G401.6 (cell line): Measurements from ENCODE around the gene COL25A1.
"Not testable (repeated sequence)": the region's sequence is repeated elsewhere in the genome, so short reads cannot be mapped to it uniquely, and the experiment has no call there.

ENCODE experiments used
- FAIRE-seq: peaks from 2 replicates; lab custom pipeline; 2012; peaks lifted over from hg19 to GRCh38; lab: Jason Lieb, UNC

The COL25A1 gene

DNA sequence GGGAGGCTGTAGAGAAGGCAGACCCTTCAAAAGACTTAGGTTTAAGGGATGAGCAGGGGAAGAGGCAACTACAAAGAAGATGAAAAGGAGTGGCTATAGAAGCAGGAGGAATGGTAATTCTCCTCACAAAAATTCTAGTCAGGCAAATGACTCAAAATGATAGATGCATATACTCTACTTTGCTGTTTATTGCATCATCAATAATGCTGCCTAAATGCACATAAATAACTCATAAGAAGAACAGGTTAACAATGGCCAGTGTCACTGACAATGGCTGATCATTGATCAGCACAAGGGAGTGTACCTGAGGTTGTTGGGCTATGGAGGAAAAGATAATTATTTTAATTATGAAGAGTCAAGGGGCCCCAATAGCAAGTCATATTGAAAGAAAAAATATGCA is 354.9 kb downstream of the COL25A1 start:
- FAIRE-seq, result no peak

DNA sequence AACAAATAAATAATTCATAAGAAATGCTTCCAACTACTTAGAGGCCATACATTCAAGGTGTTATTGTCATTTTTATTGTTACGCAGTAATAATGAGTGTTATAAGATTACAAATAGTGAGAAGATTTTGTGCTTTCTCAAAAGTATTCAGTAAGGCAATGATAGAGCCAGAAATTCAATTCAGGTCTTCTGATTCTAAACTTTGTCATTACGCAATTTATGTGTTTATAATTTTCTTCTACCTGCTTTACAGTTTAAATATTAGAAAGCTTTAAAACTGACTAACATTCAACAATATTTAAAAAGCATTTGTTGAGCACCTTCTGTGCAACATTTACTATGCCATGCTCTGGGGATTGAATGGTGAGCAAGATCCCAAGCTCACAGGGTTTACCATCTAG is 356.2 kb downstream of the COL25A1 start:
- FAIRE-seq, result no peak

DNA sequence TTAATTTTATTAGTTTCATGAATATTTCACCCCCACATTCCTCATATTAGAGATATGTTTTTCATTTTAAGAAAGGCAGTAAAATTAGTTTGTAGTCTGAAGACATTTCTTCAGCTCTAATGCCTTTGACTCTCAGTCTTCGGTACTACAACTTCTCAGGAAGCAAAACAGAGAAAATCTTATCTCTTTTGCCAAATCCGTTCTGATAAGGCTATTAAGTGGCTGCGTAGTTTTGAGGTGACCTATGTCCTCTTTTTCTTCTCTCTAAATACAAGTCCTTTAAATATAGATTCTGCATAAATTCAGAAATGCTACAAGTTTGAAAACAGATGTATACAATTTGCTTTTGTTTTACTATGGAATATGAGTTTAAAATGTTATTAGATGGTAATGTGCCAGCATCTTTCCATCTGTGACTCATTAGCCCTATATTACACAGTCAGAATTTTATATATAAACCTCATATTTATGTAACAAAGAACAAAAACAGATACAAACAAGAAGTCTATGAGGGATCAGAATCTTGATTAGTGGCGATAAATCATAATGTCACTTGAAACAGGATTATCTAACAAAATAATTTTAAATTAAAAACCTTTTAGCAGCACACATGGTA is 358.4 kb downstream of the COL25A1 start:
- no peak for FAIRE-seq

DNA sequence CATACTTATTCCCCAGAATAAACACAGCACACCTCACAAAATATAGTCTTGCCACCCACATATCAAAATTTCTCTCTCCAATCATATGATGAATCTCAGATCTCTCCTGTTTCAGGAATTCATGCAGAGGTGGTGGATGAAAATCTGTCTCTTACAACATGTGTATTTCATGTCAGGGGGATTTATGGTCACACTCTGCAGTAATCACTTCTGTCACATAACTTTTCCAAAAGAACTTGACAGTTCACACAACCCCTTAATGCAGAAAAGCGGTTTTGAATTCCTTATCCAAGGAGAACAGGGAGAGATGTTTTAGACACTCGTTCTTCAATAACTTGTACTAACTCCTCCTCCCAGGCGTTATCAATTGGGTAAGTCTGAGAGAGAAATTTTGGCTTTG is 359.1 kb downstream of the COL25A1 start:
- no peak for FAIRE-seq

DNA sequence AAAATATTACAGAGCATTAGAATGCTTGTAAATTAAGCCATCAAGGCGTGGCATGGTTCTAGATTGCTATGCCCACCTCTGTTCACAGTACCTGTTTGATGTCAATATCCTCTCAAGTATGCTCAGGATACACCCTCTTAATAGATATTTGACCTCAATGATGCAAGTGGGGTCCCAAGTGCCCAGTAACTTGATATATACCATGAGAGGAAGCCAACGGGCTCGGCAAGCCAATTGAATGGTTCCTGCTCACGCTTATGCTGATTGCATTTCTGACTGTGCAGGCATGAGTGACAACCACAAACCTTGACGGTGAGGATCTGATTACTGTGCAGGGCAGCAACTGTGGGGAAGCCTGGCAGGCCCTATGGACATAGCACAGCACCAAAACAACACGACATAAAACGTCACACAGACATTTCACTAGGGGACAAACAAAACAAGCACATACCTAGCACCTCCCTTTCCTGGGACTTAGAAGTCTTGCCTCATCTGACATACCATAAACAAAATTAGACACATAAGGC is 360.5 kb downstream of the COL25A1 start:
- no peak for FAIRE-seq

DNA sequence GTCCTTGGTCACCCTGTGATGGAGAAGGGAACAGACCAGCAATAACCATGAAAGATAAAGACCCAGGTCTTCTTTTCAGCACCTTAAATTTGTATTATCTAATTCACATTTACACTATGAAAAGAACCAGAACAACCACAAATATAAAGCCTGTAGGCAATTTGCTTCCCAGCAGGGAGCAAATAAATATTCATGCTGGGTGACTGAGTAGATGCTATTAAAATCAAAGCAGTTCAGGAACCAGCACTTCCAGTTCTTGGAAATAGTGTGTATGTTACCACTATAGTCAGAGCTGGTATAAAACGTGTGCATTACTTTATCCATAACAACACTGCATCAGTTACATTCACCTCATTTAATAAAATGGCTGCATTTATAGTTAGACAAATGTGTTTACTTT is 361.8 kb downstream of the COL25A1 start:
- FAIRE-seq, result no peak

DNA sequence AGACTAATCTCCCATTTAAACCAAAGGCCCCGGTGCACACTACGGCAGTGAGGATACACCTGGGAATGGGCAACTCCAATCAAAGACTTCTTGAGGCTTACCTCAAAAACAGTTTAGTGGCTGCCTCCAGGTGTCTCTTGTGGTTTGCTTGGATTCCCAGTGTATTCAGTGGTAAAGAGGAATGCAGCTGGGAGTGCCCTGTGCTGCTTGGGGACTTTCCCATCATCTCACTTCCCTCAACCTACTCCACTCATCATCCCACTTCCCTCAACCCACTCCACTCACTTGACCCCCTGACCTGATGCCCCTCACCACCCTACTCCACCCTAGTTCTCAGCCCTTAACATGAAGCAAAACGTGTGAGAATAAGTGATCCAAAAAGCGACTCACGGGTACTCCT is 362.3 kb downstream of the COL25A1 start:
- no peak for FAIRE-seq

DNA sequence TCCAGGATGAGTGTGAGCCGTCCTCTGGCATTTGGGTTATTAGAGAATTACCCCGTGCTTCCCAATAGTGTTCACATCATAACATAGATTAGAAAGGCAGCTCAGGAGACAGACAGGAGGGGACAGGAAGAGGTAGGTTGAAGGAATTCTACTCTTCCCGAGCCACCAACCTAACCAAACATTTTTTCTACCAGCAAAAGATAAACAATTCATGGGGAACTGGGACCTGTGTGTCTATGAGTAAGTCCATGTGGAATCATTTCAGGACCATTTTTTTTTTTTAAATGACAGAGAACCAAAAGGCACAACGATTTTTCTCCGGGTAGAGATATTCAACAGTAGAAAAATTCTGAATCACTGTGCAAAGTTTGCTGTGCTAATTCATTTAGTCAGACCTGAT is 365.4 kb downstream of the COL25A1 start:
- no peak for FAIRE-seq

DNA sequence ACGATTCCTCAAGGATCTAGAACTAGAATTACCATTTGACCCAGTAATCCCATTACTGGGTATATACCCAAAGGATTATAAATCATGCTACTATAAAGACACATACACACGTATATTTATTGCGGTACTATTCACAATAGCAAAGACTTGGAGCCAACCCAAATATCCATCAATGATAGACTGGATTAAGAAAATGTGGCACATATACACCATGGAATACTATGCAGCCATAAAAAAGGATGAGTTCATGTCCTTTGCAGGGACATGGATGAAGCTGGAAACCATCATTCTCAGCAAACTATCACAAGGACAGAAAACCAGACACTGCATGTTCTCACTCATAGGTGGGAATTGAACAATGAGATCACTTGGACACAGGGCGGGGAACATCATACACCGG is 368.5 kb downstream of the COL25A1 start:
- not testable (repeated sequence) for FAIRE-seq

DNA sequence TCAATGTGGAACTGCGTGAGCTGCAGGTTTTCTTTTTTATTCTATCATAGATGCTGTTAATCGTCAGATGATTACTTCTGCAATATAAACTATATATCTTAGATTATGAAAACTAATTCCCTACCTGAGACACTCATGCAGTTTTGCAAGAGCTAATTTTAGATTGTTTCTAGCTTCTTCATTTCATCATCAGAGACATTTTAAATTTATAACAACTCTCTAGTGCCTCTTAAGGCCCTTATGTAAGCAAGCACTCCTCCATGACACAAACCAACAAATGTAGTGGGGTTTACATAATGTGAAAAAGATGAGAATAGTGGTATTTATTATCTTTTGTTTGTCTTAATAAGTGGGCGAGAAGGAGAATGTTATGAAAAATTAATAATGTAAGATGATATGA is 369.4 kb downstream of the COL25A1 start:
- FAIRE-seq, result no peak

DNA sequence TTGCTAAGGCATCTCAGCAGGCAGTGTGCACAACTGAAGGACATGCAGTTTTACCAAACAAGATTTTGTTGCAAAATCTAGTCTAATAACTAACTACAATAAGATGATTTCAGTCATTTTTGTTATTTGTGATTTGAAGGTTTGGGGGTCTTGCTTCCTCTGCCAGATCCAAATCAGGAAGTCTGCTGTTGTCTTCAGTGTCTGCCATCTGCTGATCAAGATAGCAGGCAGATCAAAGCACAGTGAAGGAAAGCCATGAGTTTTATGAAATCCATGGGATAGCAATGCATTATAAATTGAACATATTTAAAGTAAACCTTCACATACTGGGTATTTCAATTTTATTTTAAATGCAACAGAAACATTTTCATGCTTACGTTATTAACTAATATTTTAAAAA is 370.5 kb downstream of the COL25A1 start:
- FAIRE-seq, result no peak

DNA sequence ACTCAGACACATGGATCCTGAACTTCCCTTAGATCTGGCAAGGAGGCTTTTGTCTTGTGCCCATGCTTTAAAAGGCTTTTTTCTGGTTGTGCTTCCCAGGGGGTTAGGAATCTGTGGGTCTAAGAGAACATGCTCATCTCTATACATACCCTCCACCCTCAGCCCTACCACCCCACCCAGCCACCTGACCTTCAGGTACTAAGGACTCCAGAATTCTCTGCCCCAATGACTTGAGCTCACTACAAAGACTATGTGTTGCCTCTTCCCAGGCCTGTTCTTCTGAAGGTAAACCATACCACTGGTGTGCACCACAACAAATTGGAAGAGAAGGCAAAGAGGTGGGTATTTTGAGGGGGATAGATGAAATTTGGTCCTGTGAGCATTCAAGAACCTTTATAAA is 372.3 kb downstream of the COL25A1 start:
- FAIRE-seq, result no peak

DNA sequence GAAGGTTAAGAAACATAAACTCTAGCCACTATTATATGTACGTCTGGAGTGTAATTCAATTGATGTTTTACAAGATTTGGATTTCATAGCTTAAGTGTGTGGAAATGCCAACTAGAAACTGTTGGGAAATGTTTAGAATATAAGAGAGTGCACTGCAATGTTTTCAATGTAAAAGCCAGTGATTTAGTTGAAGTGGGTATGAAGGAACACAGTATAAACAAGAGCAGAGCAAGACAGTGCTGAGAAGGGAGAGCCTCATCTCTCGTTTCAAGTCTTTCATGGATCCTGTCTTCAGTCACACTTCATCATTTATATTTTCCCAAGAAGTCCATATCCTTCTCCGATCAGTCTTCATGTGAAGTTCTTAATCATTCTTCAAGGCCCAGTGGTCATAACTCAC is 375.7 kb downstream of the COL25A1 start:
- FAIRE-seq, result no peak

DNA sequence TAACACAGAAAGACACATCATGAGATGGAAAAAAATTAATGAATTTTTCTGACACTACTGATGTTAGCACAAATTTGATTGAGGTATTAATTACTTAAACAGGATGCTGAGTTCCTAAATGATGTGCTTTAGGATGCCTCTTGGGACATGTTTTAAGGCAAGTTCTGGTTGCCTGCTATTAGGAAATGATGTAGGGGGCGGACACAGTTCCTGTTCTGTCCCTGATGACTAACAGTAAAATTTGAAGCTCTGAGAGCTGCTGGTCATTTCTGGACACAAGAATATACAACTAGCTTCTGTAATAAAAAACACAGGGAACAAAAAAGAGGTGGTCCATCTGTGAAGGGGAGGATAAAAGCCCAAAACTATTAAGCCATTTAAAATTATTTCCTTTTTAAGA is 376.4 kb downstream of the COL25A1 start:
- FAIRE-seq, result no peak

DNA sequence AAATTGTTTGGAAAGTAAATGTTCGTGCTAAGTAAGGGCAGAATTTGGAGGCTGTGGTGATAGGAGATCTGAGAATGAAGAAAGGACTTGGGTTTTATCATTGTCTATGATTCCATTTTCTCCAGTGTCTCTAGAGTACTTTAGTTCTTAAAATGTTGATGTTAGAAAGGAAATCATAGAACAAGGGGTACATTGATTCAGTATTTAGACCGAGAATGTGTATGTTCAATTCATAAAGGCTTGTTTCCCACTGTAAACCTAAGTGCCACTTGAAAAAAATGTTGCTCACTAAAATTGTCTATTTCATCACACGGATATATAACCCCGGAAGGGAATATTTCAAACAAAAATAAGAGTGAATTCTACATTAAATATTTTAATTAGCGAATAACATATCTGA is 380.3 kb downstream of the COL25A1 start:
- no peak for FAIRE-seq

DNA sequence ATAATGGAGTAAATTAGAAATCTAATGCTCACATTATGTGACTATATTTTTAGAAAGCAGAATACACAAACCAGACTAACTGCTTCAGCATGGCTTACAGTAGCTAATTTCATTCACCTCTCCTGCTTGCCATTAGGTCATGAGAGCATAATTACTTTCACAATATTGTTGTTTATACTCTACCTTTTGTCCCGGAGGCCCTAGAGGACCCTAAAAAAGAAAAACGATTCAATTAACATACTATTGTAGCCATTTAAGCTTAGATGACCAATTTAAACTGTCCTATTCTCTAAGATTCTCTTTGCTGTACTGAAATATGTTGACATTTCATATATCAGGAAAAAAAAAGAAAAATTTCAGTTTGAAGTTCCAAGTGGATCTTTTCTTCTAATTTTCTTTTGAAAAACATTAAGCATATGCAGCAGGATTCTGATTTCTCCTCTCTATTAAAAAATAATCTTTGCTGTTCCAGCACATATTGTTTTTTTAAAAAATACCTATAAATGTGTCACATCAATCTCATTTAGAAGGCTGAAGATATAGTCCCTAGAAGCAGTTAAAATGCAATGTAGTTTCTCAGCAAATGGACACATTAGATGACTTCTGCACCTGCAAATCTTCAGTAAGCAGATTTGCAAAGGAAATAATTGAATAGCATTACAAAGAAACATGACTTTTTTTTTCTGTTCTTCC is 381.9 kb downstream of the COL25A1 start:
- FAIRE-seq, result no peak

DNA sequence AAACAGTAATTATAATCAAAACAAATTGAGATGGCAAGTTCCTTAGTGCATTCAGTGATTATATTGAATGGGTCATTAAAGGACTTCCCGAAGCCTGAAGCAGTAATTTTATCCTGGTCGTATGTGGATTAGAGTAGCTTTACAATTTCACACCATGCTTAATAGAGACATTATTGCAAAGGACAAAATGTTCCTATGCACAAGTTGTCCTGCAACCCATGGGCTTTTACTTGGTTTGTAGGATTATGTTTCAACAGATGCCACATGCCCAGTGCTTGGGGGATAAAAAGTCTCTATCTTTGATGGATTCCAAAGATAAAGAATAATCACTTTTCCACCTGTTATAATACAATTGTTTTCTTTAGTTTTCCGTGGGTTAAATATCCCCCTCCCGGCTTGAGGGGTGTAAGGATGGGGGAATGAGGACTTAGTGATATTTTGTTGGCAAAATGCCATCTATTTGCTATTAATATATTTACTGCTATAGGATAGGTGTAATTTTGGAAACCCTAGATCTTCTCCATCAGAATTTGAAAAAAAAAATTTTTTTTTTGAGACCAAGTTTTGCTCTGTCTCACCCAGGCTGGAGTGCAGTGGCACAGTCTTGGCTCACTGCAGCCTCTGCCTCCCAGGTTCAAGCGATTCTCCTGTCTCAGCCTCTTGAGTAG is 383.1 kb downstream of the COL25A1 start:
- FAIRE-seq, result no peak

DNA sequence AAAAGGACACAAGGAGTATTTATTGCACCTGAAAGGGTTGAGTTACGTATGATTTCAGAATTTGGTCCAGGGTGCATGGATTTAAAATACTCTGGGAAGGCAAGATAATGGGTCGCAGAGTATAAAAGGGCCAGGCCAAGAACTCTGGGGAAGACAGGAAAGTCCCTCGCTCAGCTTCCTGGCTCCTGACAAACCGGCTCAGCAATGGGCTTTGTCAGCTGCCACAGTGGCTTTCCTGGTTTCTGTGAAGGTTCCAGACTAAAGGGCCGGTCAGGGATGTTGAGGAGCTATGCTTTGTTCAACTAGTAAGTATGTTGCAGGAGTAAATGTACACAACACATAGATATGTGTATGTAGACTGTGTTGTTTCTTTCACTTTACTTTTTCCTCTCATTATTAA is 385.2 kb downstream of the COL25A1 start:
- no peak for FAIRE-seq

DNA sequence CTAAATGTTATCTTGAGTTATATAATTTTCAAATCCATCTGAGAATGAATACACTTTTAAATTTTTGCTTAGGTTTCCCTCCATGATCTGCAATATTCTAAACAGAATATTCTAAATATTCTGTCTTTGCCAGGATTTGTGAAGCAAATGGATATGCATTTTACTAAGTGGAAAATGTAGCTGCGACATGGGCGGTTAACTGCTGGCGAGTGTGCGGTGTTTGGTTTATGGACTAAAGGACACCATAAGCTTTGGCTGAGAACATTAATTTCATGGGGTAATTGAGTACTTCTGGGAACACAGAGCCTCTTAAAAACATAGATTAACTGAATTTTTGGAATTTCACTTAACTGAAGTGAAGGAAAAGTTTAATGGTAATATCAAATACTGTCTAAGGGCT is 385.8 kb downstream of the COL25A1 start:
- FAIRE-seq, result no peak

DNA sequence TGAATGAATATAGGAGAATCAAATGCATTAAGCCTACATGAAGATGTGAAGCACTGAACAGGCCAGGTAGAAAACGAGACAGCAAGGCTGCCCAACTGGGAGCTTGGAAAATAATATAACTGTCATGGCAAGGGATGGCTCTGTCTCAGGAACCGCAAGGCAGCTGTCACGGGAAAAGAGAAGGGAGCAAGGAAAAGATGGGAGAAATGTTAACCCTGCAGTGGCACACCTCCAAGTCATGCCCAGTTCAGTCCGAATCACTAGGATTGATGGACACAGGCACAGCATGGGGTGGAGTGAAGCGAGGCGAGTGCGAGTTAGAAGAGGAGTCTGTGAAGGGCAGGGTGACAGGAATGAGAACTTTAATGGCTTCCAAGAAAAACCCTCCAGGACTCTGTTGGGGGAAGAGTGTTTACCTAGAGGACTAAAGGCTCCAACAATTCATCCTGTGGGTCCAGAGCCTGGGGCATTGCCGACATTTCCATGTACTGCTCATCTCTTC is 395.5 kb downstream of the COL25A1 start:
- FAIRE-seq, result no peak

DNA sequence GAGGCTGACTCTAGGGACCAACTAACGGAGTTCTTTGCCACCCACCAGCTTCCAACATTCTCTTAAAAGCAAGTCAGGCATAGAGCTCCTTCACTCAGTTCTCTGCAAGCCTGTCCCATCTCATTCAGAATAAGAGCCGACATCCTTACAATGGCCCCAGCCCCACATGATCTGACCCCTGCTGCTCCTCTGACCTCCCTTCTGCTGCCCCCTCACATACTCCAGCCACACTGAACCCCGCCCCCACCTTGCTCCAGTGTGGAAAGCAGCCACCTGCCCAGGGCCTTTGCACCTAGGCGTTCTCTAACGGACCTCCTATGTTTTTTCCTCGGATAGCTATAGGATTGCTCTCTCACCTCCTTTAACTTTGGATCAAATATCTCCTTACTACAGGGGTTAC is 396.5 kb downstream of the COL25A1 start:
- FAIRE-seq, result no peak

DNA sequence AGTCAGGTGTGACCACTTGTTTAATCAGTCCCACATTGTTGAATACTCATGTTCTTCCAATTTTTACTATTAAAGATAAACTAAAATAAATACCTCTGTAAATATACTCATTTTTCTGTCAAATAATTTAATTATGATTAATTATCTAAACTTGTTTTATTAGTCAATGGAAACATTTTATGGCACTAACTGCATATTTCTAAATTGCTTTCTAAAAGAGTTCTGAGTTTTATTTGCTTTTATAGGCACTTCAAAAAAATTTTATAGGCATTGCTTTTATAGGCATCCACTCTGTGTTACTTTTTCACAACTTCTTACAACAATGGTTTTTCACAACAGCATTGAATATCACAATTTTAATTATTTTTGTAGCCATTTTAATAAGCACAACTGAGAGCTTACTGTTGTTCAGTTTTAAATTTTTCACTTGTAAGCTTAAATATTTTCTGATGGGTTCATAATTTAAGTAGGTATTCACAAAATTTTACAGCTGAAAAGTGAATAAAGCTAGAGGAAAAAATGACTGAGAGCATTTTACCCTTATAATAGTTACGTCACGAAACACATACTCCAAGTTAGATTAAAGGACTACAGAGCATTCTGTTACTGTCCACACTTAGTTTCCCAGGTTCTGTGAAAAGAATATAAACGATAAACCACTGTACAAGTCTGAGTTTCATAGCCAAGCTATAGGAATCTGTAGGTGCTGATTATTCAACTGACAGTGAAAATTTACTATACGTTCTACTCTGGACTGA is 398.8 kb downstream of the COL25A1 start:
- no peak for FAIRE-seq

DNA sequence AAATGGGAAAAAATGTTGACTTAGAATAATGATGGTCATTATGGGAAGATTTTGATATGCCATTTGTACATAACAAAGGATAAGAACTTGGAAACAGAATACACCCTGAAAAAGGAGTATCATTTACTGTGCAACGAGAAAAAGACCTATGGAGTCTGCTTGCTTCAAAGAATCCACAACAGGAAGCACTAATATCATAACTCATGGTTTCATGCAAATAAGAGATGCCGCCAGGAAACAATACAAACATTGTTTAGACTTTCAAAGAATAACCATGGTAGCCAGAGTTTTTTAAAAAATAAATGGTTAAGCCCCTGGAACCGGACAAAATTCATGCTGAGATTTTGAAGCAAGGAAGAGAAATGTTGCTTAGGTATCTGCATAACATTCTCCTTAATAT is 399.7 kb downstream of the COL25A1 start:
- no peak for FAIRE-seq
